ENCODE measurements around the gene NR5A2. TPM values are rescaled to one million over a fixed set of nuclear protein-coding genes. Genes with fewer than 3 reads are reported as not detected.

Gene NR5A2
- total RNA-seq, 2 donors from 2014 or later = 0.62 to 1.7 TPM

GRCh38 chr1:200152336-200152735 lies 124.8 kb downstream of the NR5A2 start:
- TF ChIP-seq CTCF (conservative IDR thresholded peaks at IDR 0.05) = no peak
- 86% methylated on average over 1 of the region's 2 CpGs; no CpG with 5 or more reads in 1 of the 2 experiments for WGBS, 2 experiments (ENCODE audit: insufficient coverage in 1 of 2, insufficient read length in 1 of 2)

DNA sequence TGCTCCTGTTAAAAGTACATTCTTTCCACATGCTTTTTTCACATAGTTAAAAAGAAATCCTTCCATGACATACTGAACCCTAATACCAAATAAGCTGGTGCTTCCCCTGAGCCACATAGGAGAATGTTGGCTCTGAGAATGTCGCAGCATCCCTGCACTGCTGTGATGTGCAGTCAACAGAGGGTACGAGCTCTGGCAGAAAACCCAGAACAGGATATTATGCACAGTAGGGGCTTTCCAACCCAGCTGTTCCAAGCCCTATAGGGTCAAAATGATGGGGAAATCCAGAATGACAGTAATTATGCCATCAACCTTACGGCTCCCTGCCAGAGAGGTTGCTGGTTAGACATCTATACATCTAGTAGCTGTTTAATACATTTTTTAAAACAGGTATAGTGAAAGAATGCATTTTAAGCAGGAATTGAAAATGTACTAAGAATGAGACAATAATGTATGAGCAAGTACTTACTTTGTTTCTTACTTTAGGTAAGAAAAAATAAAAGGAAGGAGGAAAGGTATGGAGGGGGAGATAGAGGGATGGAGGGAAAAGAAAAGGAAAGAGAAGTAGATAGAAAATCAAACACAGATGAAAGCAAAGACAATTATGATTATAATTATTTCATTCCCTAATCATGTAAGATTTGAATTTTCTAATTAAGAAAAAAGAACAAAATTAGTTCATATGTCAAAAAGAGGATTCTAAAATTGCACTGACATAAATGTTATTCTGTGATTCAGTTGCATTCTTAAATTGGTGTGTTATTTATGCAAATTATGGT lies 126.0 kb downstream of the NR5A2 start:
- no peaks in the 10 kb centered on the region for H3K36me3 Mint-ChIP-seq (ENCODE audit: low read depth)
- H3K4me1 ChIP-seq (ENCODE audit: control insufficient read depth, insufficient read depth, low read length) = no peaks in the 10 kb centered on the region
- H3K4me3 Mint-ChIP-seq = no peak overlapping the region
- peaks cover 3% of the 10 kb centered on the region for H3K4me1 Mint-ChIP-seq
- WGBS, 2 experiments (ENCODE audit: insufficient coverage in 1 of 2, insufficient read length in 1 of 2) = 96 to 100% methylated on average over 2 to 3 of the region's 3 CpGs
- no peaks in the 10 kb centered on the region for H3K9me3 Mint-ChIP-seq
- H3K4me3 ChIP-seq (ENCODE audit: low read length) = no peak overlapping the region
- H3K27me3 ChIP-seq (ENCODE audit: control insufficient read depth, insufficient read depth, low read length, poor library complexity, severe bottlenecking) = no peaks in the 10 kb centered on the region
- H3K9ac ChIP-seq (ENCODE audit: extremely low read depth, low read length, poor library complexity, severe bottlenecking) = no peak overlapping the region
- no peak for TF ChIP-seq CTCF (conservative IDR thresholded peaks at IDR 0.05)
- no peak overlapping the region for H3K27ac Mint-ChIP-seq
- no peaks in the 10 kb centered on the region for H3K27me3 Mint-ChIP-seq (ENCODE audit: insufficient read depth)
- DNase-seq = no peak
- H3K27ac ChIP-seq (ENCODE audit: low read depth, low read length) = no peak overlapping the region
- no peaks in the 10 kb centered on the region for H3K36me3 ChIP-seq (ENCODE audit: control insufficient read depth, insufficient read depth, low read length)
- no peaks in the 10 kb centered on the region for H3K9me3 ChIP-seq (ENCODE audit: control insufficient read depth, low read length)

More at GRCh38 chr1:200152336-200152735, 124.8 kb downstream of the NR5A2 start:
- H3K4me1 Mint-ChIP-seq = peaks cover 3% of the 10 kb centered on the region
- Histone ChIP-seq H3K36me3 (ENCODE audit: control insufficient read depth, insufficient read depth, low read length) (no peaks in the 10 kb centered on the region), H3K4me1 (ENCODE audit: control insufficient read depth, insufficient read depth, low read length) (no peaks in the 10 kb centered on the region), H3K9ac (ENCODE audit: extremely low read depth, low read length, poor library complexity, severe bottlenecking) (no peak overlapping the region), H3K27me3 (ENCODE audit: control insufficient read depth, insufficient read depth, low read length, poor library complexity, severe bottlenecking) (no peaks in the 10 kb centered on the region), H3K27ac (ENCODE audit: low read depth, low read length) (no peak overlapping the region), H3K9me3 (ENCODE audit: control insufficient read depth, low read length) (no peaks in the 10 kb centered on the region), H3K4me3 (ENCODE audit: low read length) (no peak overlapping the region)
- H3K4me3 Mint-ChIP-seq = no peak overlapping the region
- H3K27me3 Mint-ChIP-seq (ENCODE audit: insufficient read depth) = no peaks in the 10 kb centered on the region
- DNase-seq = no peak
- H3K36me3 Mint-ChIP-seq (ENCODE audit: low read depth) = no peaks in the 10 kb centered on the region
- no peak overlapping the region for H3K27ac Mint-ChIP-seq
- no peaks in the 10 kb centered on the region for H3K9me3 Mint-ChIP-seq

DNA sequence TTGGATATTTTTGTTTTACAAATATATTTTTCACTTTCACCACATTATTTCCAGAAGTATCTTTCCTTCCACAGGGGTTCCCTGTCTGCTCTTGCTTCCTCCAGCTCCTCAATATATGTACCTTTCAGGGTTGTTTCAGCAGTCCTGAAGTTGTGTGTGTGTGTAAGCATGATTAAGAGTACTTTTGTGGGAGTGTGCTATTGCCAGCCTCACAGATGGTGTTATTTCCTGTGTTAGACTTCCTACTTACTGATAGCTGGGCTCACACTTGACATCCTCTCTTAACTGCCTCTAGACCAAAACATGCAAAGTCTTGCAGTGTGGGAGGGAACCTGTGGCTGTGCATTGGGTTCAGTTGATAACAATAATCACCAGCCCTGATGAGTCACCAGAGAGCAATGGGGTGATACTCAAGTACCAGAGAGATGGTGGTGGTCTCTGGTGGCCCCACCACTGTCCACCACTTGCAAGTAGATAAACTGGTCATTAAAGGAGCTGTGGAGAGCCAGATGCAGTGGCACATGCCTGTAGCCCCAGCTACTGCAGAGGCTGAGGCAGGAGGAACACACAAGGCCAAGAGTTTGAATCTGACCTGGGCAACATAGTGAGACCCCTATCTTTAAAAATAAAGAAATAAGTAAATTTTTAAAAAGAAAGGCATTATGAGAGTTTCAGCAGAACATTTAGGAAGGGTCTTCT lies 126.7 kb downstream of the NR5A2 start:
- DNase-seq = no peak
- no peak overlapping the region for H3K9ac ChIP-seq (ENCODE audit: extremely low read depth, low read length, poor library complexity, severe bottlenecking)
- H3K27ac ChIP-seq (ENCODE audit: low read depth, low read length) = no peak overlapping the region
- H3K4me1 ChIP-seq (ENCODE audit: control insufficient read depth, insufficient read depth, low read length) = no peaks in the 10 kb centered on the region
- no peak overlapping the region for H3K4me3 Mint-ChIP-seq
- no peak for TF ChIP-seq CTCF (conservative IDR thresholded peaks at IDR 0.05)
- no peaks in the 10 kb centered on the region for H3K27me3 Mint-ChIP-seq (ENCODE audit: insufficient read depth)
- H3K36me3 ChIP-seq (ENCODE audit: control insufficient read depth, insufficient read depth, low read length) = no peaks in the 10 kb centered on the region
- H3K27me3 ChIP-seq (ENCODE audit: control insufficient read depth, insufficient read depth, low read length, poor library complexity, severe bottlenecking) = no peaks in the 10 kb centered on the region
- no peaks in the 10 kb centered on the region for H3K36me3 Mint-ChIP-seq (ENCODE audit: low read depth)
- H3K9me3 ChIP-seq (ENCODE audit: control insufficient read depth, low read length) = no peaks in the 10 kb centered on the region
- peaks cover 3% of the 10 kb centered on the region for H3K4me1 Mint-ChIP-seq
- H3K9me3 Mint-ChIP-seq = no peaks in the 10 kb centered on the region
- H3K4me3 ChIP-seq (ENCODE audit: low read length) = no peak overlapping the region
- H3K27ac Mint-ChIP-seq = no peak overlapping the region
